KOPT-K1 (cell line): ENCODE data around the gene KMT2D.
A peak's percentile ranks its signal among the peaks of the same experiment; 100 is the strongest.
"Not testable (repeated sequence)": the region's sequence is repeated elsewhere in the genome, so short reads cannot be mapped to it uniquely, and the experiment has no call there.

Source experiments
- H3K27ac ChIP-seq: fragments of 200-600 bp; sonication (generic); 2 replicates; pipeline ENCODE4 v1.5.1; 2016; ENCODE audit warnings: antibody characterized with exemption, mild to moderate bottlenecking, low read depth, low read length; ENCODE audit not compliant: poor library complexity, severe bottlenecking
- H3K36me3 ChIP-seq: fragments of 200-600 bp; sonication (generic); 2 replicates; pipeline ENCODE4 v1.5.1; 2017; ENCODE audit warnings: antibody characterized with exemption, mild to moderate bottlenecking, low read length, moderate library complexity; ENCODE audit not compliant: insufficient read depth
- H3K9me3 ChIP-seq: fragments of 200-600 bp; sonication (generic); 2 replicates; pipeline ENCODE4 v1.5.1; 2017; ENCODE audit warnings: antibody characterized with exemption, low read length, mild to moderate bottlenecking; ENCODE audit not compliant: insufficient read depth, poor library complexity, severe bottlenecking

Gene KMT2D

DNA sequence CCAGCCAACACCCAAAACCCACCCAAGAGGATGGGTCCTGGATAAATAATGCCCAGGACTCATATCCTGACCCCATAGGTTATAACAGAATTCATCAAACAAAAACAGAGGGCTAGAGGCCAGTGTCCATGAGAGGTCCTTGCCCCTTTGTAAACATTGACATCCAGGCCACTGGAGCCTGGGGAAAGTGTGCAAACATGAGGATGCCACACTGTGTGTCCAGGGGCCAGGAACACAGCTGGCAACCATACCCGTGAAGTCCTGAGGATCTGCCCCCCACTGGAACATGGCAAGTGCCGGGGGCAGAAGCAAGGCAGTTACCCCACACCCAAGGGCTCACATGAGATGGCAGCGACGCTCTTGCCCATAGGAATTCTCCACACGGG is 4.2 kb upstream of the KMT2D start:
- H3K9me3 ChIP-seq = no peaks in the 10 kb centered on the region
- no peaks in the 10 kb centered on the region for H3K36me3 ChIP-seq
- H3K27ac ChIP-seq = no peak overlapping the region

DNA sequence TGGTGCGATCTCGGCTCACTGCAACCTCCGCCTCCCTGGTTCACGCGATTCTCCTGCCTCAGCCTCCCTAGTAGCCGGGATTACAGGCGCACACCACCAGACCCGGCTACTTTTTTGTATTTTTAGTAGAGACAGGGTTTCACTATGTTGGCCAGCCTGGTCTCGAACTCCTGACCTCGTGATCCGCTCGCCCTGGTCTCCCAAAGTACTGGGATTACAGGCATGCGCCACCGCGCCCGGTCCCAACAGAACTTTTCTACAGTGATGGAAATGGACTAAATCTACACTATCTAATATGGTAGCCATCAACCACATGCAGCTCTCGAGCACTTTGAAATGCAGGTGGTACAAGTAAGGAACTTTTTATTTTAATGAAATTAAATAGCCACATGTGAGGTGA is 1.3 kb upstream of the KMT2D start:
- not testable (repeated sequence) for H3K36me3 ChIP-seq, H3K27ac ChIP-seq, H3K9me3 ChIP-seq

DNA sequence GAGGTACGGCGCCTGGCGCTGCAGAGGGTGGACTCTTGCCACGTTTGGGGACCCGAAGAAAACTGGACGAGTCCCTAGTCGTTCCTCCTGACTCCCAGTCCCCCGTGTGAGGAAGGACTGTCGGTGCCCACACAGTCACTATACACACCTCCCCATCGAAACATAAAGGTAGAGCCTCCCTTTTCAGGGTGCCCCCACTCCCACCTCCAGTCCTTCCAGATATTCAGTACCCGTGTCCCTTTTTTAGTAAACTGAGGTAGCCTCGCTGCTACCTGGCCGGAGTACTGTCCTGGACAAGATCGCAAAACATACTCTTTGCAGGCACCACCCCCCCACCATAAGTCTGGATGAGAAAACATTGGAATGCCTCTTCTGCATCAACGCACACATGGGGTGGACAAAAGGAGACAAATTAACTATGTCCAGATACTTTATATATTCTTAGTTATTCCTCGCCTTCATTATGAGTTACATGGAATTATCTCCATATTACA is 610 bp upstream of the KMT2D start:
- Histone ChIP-seq H3K36me3 (no peaks in the 10 kb centered on the region), H3K27ac (peak overlapping the region; percentile 96), H3K9me3 (no peaks in the 10 kb centered on the region)

DNA sequence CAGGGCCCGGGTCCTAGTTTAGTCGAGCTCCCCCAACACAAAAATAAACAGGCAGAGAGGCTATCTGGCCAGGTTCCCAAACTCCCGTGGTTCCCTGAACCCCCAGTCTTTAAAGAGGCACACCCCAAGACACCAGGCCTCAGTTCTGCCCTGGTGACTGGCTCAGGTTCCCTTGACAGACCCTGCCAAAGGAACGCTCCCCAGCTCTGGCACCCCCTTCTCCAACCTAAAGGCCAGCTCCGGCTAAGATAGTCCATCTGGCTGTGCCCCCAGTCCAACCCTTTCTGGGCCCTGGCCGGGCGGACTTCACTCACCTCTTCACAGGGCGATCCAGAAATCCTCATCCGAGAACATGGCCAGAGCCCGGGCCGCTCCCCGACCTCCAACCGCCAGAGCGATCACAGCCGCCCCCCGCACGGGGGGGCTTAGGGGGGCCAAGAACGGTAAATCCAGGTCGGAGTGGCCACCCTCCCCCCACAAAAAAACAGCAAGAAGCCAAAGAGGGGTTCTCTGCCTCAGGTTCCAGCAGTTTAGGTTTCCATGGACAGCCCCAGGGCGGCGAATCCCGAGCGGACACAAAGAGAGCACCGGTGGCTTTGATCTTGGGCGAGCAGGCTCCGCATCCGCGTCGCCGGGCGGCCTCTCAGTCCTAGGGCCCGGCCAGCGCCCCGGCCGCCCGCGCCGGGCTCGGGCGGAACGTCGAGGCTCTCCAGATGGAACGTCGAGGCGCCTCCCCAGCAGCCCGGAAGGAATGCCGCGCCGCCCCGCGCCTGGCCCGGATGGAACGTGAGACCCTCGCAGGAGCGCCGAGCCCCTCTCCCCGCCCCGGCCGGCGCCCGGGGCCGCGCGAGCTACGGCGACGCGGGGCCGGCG is 1.1 kb downstream of the KMT2D start:
- H3K36me3 ChIP-seq = peaks cover 14% of the 10 kb centered on the region
- peak overlapping the region; percentile 96 for H3K27ac ChIP-seq

DNA sequence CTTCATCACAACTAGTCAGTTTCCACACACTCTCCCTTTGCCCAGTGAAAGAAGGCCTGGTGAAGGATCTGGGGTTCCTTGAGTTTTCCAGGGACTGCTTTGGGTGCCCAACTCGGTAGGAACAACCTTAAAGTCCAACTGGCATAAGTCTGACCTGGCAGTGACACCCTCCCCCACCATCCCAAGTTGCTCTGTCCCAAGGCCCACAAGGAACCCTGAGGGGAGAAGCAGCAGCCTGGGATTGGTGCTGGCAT is 1.6 kb downstream of the KMT2D start:
- peak overlapping the region; percentile 96 for H3K27ac ChIP-seq
- peaks cover 20% of the 10 kb centered on the region for H3K36me3 ChIP-seq
- no peaks in the 10 kb centered on the region for H3K9me3 ChIP-seq

More for the DNA sequence above, 1.1 kb downstream of the KMT2D start:
- H3K9me3 ChIP-seq = no peaks in the 10 kb centered on the region

GRCh38 chr12:49058366-49059044 is 2.1 kb downstream of the KMT2D start:
- H3K9me3 ChIP-seq = no peaks in the 10 kb centered on the region
- peaks cover 24% of the 10 kb centered on the region for H3K36me3 ChIP-seq
- peak overlapping the region; percentile 96 for H3K27ac ChIP-seq

DNA sequence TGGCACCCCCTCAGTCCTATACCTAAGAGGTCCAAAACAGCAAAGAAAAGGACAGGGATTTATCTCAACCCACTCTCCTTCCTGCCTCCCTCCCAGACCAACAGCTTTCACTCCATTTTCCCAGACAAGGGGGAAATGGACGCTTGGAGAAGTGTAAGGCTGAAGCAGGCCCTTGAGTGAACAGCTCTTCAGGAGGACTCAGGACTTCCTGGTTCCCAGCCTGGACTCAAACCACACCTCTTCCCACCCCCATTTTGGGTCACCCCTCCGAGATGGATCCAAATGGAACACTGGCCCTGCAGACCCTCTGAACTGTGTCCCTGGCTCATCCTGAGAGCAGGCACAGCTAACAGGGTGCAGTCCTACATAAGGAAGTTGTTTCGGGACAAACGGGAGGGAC is 2.7 kb downstream of the KMT2D start:
- peaks cover 31% of the 10 kb centered on the region for H3K36me3 ChIP-seq
- no peaks in the 10 kb centered on the region for H3K9me3 ChIP-seq
- H3K27ac ChIP-seq = peak overlapping the region; percentile 96

DNA sequence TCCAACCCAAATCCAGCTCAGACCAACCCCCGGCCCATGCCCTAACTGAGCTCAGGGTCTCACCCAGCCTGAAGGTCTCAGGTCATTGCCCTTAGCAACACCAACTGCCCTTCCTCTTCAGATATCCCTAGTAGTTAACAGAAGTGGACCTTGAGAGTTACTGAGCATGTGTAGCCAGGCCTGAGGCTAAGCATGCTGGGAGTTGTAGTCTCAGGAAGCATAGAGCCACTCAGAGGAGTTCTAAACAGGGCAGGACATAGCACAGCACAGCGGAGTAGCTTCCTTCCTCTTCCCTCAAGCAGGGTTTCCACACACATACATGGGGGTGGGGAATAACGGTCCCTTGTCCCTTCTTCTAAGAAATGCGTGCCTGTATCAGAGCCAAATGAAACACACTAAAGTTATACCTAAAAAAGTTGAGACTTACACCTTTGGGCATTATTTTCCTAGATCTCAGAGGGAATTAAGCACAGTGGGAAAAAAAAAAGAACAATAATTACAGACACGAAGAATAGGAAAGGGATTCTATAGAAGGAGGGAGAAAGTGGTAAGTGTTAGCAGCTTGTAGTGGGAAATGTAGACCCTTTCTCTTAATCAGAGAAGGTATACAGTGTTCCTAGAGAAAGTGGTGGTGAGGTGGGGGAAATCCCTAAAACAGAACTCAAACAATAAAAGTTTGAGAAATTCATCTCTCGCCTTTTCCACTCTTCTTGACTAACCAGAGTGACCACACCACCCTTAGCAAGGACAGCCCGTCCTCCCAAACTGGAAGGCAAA is 4.4 kb downstream of the KMT2D start:
- peaks cover 48% of the 10 kb centered on the region for H3K36me3 ChIP-seq
- peak overlapping the region; percentile 96 for H3K27ac ChIP-seq
- no peaks in the 10 kb centered on the region for H3K9me3 ChIP-seq

- no peak overlapping the region for H3K27ac ChIP-seq
- peaks cover 59% of the 10 kb centered on the region for H3K36me3 ChIP-seq
- H3K9me3 ChIP-seq = no peaks in the 10 kb centered on the region
Measured at GRCh38 chr12:49055092-49055491, 5.5 kb downstream of the KMT2D start.

DNA sequence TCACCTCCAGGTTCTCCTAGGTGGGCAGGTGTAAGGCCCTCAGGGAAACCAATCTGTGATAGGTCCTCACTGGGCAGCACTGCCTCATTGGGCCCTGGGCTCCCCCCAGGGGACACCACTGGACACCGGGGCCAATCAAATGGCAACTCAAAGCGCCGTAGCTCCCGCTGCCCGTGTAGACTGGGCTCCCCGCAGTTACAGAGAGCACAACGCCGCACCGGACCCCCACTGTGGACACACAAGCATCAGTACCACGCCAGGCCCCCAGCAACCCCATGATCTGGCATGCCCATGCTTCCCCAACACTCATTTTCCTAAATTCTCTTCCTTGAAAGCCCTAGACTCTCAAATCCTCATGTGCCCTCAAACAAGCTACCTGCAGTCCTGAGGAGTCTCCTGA is 6.1 kb downstream of the KMT2D start:
- peaks cover 64% of the 10 kb centered on the region for H3K36me3 ChIP-seq
- no peaks in the 10 kb centered on the region for H3K9me3 ChIP-seq
- no peak overlapping the region for H3K27ac ChIP-seq

GRCh38 chr12:49054096-49054495 is 6.5 kb downstream of the KMT2D start:
- no peak overlapping the region for H3K27ac ChIP-seq
- peaks cover 69% of the 10 kb centered on the region for H3K36me3 ChIP-seq

DNA sequence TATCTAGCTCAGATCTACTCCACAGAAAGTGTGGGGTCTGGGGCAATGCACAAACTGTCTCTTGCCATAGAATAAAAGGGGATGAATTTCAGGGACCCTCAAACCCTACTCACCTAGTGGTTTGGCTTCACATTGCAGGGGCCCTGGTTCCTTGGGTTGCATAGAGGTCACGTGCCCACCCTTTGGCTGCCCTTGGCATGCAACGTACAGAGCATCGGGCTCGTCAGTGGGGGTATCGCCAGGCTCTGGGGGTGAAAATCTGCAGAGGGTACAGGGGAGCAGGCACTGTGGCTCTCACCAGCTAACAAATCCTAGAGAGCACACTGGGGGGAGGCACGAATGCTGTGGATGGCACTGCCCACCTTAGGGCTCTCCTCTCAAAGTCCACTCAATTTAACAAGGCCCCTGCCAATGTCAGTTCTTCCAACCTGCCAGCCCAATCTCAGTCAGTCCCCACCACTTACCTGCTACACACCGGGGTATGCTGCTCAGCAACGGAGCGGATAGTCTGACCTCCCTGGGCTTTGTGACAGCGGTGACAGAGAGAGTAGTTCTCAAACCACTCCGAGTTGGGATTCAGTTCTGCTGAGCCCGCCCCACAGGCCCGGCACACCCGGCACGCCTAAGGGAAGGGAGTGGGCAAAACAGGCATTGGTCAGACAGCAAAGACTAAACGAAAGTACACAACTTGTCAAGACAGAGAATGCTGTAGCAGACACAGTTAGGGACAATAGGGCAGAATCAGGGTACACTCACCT is 8.0 kb downstream of the KMT2D start:
- no peak overlapping the region for H3K27ac ChIP-seq
- no peaks in the 10 kb centered on the region for H3K9me3 ChIP-seq
- peaks cover 83% of the 10 kb centered on the region for H3K36me3 ChIP-seq

More at GRCh38 chr12:49054096-49054495, 6.5 kb downstream of the KMT2D start:
- no peaks in the 10 kb centered on the region for H3K9me3 ChIP-seq

- Histone ChIP-seq H3K9me3 (no peaks in the 10 kb centered on the region), H3K36me3 (peaks cover 90% of the 10 kb centered on the region), H3K27ac (no peak overlapping the region)
Measured at GRCh38 chr12:49051777-49052438, 8.7 kb downstream of the KMT2D start.

DNA sequence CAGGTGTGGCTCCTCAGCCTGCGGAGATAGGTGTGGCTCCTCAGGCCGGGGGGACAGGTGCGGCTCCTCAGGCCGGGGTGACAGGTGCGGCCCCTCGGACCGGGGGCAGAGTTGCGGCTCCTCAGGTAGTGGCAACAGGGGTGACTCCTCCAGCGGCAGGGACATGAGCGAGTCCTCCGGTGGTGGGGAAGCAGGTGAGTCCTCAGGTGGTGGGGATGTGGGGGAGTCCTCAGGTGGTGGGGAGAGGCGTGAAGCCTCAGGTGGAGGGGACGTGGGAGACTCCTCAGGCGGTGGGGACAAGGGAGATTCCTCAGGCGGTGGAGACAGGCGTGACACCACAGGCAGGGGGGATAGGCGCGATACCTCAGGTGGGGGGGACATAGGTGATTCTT is 9.2 kb downstream of the KMT2D start:
- H3K36me3 ChIP-seq = peaks cover 96% of the 10 kb centered on the region
- H3K27ac ChIP-seq = no peak overlapping the region
- no peaks in the 10 kb centered on the region for H3K9me3 ChIP-seq
